ENCODE data around the gene CFAP46.

Gene CFAP46

DNA sequence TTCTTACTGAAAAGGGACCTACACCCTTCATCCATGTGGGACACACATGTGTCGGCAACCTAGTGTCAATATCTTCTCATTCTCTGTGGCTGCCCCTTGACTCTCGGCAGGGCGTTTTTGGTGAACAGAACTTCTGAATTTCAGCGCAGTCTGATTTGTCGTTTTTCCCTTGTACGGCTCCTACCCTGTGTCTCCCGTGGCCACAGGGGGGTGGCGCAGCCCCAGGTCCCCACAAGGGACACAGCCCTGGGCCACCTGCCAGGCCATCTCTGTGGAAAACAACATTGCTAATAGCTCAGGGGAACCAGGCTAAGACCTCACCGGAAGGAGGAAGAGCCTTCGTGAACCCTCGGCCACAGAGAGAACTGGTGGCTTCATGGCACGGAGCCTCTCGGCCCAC lies 103.3 kb downstream of the CFAP46 start:
- ATAC-seq = no peak
- TF ChIP-seq ZFP30 (CRISPR knock-in tag; IDR thresholded peaks at IDR 0.05) = no peak
- no peak for TF ChIP-seq RARB (CRISPR knock-in tag; IDR thresholded peaks at IDR 0.05)
- TF ChIP-seq ZNF8 (CRISPR knock-in tag; IDR thresholded peaks at IDR 0.05) = no peak
- TF ChIP-seq ISL1 (CRISPR knock-in tag; IDR thresholded peaks at IDR 0.05) = no peak
- no peak for TF ChIP-seq PPARA (CRISPR knock-in tag; IDR thresholded peaks at IDR 0.05; ENCODE audit: borderline replicate concordance)
- TF ChIP-seq ESRRG (CRISPR knock-in tag; IDR thresholded peaks at IDR 0.05) = no peak
- TF ChIP-seq ARNTL (CRISPR knock-in tag; IDR thresholded peaks at IDR 0.05; ENCODE audit: borderline replicate concordance, low read depth) = no peak
- TF ChIP-seq ZNF565 (CRISPR knock-in tag; conservative IDR thresholded peaks at IDR 0.05; ENCODE audit: low read depth) = no peak
- TF ChIP-seq ZNF70 (CRISPR knock-in tag; IDR thresholded peaks at IDR 0.05) = no peak
- no peak for TF ChIP-seq CSDC2 (CRISPR knock-in tag; IDR thresholded peaks at IDR 0.05)
- TF ChIP-seq, protein P1, sequence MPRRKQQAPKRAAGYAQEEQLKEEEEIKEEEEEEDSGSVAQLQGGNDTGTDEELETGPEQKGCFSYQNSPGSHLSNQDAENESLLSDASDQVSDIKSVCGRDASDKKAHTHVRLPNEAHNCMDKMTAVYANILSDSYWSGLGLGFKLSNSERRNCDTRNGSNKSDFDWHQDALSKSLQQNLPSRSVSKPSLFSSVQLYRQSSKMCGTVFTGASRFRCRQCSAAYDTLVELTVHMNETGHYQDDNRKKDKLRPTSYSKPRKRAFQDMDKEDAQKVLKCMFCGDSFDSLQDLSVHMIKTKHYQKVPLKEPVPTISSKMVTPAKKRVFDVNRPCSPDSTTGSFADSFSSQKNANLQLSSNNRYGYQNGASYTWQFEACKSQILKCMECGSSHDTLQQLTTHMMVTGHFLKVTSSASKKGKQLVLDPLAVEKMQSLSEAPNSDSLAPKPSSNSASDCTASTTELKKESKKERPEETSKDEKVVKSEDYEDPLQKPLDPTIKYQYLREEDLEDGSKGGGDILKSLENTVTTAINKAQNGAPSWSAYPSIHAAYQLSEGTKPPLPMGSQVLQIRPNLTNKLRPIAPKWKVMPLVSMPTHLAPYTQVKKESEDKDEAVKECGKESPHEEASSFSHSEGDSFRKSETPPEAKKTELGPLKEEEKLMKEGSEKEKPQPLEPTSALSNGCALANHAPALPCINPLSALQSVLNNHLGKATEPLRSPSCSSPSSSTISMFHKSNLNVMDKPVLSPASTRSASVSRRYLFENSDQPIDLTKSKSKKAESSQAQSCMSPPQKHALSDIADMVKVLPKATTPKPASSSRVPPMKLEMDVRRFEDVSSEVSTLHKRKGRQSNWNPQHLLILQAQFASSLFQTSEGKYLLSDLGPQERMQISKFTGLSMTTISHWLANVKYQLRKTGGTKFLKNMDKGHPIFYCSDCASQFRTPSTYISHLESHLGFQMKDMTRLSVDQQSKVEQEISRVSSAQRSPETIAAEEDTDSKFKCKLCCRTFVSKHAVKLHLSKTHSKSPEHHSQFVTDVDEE (CRISPR knock-in tag; IDR thresholded peaks at IDR 0.05) = no peak
- TF ChIP-seq ZFP3 (CRISPR knock-in tag; IDR thresholded peaks at IDR 0.05) = no peak
- TF ChIP-seq TCF4 (CRISPR knock-in tag; IDR thresholded peaks at IDR 0.05; ENCODE audit: borderline replicate concordance) = no peak
- no peak for TF ChIP-seq GLIS3 (CRISPR knock-in tag; IDR thresholded peaks at IDR 0.05)
- no peak for TF ChIP-seq OSR1 (CRISPR knock-in tag; IDR thresholded peaks at IDR 0.05)
- TF ChIP-seq ZC3H10 (CRISPR knock-in tag; IDR thresholded peaks at IDR 0.05) = no peak
- no peak for TF ChIP-seq POU6F1 (CRISPR knock-in tag; IDR thresholded peaks at IDR 0.05; ENCODE audit: borderline replicate concordance, low read depth)
- TF ChIP-seq, protein P2, sequence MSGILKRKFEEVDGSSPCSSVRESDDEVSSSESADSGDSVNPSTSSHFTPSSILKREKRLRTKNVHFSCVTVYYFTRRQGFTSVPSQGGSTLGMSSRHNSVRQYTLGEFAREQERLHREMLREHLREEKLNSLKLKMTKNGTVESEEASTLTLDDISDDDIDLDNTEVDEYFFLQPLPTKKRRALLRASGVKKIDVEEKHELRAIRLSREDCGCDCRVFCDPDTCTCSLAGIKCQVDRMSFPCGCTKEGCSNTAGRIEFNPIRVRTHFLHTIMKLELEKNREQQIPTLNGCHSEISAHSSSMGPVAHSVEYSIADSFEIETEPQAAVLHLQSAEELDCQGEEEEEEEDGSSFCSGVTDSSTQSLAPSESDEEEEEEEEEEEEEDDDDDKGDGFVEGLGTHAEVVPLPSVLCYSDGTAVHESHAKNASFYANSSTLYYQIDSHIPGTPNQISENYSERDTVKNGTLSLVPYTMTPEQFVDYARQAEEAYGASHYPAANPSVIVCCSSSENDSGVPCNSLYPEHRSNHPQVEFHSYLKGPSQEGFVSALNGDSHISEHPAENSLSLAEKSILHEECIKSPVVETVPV (CRISPR knock-in tag; IDR thresholded peaks at IDR 0.05) = no peak
- TF ChIP-seq TOX (CRISPR knock-in tag; IDR thresholded peaks at IDR 0.05; ENCODE audit: borderline replicate concordance) = no peak
- TF ChIP-seq, protein P3, sequence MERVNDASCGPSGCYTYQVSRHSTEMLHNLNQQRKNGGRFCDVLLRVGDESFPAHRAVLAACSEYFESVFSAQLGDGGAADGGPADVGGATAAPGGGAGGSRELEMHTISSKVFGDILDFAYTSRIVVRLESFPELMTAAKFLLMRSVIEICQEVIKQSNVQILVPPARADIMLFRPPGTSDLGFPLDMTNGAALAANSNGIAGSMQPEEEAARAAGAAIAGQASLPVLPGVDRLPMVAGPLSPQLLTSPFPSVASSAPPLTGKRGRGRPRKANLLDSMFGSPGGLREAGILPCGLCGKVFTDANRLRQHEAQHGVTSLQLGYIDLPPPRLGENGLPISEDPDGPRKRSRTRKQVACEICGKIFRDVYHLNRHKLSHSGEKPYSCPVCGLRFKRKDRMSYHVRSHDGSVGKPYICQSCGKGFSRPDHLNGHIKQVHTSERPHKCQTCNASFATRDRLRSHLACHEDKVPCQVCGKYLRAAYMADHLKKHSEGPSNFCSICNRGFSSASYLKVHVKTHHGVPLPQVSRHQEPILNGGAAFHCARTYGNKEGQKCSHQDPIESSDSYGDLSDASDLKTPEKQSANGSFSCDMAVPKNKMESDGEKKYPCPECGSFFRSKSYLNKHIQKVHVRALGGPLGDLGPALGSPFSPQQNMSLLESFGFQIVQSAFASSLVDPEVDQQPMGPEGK (CRISPR knock-in tag; IDR thresholded peaks at IDR 0.05; ENCODE audit: borderline replicate concordance) = no peak

DNA sequence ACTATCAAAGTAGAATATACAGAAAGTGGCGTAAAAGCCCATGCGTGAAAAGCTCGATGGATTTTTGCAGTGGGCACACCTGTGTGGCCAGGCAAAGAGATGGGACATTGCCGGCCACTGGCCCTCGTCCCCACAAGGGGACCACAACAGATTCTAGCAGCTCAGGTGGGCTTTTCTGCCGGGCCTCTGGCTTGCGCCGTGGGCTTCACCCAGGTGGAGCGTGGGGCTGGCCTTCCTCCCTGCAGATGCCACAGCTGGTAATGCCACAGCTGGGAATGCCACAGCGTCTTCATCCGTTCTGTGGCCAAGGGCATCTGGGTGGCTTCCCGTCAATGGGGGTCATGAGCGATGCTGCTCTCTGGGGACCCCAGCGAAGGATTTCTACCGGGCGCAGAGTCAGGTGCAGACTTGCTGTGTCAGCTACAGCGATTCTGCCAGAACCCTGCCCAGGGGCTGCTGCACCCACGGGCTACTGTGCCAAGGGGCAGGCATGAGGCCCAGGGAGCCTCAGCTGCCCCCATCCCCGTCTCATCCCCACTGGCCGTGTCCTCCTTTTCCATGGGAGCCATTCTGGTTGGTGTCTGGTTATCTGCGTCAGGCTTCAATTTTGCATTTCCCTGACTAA lies 103.9 kb downstream of the CFAP46 start:
- ATAC-seq = no peak
- TF ChIP-seq GLIS3 (CRISPR knock-in tag; IDR thresholded peaks at IDR 0.05) = no peak
- TF ChIP-seq ISL1 (CRISPR knock-in tag; IDR thresholded peaks at IDR 0.05) = no peak

GRCh38 chr10:132837905-132838304 lies 104.5 kb downstream of the CFAP46 start:
- TF ChIP-seq ZFP30 (CRISPR knock-in tag; IDR thresholded peaks at IDR 0.05) (no peak), TCF4 (CRISPR knock-in tag; IDR thresholded peaks at IDR 0.05; ENCODE audit: borderline replicate concordance) (no peak), OSR1 (CRISPR knock-in tag; IDR thresholded peaks at IDR 0.05) (no peak), GLIS3 (CRISPR knock-in tag; IDR thresholded peaks at IDR 0.05) (no peak), BACH2 (CRISPR knock-in tag; IDR thresholded peaks at IDR 0.05; ENCODE audit: borderline replicate concordance) (no peak)
- TF ChIP-seq, protein P3 (CRISPR knock-in tag; IDR thresholded peaks at IDR 0.05; ENCODE audit: borderline replicate concordance) = no peak
- ATAC-seq = no peak

All from SK-N-SH treated with all-trans-retinoic acid at 6 μM for 48 hours (cell line).